Karpas-422 (cell line): Measurements from ENCODE around the gene ABHD4. TPM values are rescaled to one million over a fixed set of nuclear protein-coding genes. Genes with fewer than 3 reads are reported as not detected.

Experiments
- DNase-seq: peaks from one replicate; pipeline ENCODE4 v3.0.0-alpha.2; 2015
- H2AFZ ChIP-seq: fragments of 200-600 bp; sonication (generic); 2 replicates; pipeline ENCODE4 v1.6.1; 2014; ENCODE audit warnings: antibody characterized with exemption, low read length, mixed read lengths
- H3K27ac ChIP-seq: fragments of 200-600 bp; sonication (generic); 2 replicates; pipeline ENCODE4 v1.5.1; 2014; ENCODE audit warnings: mild to moderate bottlenecking, low read length, moderate library complexity
- H3K27me3 ChIP-seq: fragments of 200-600 bp; sonication (generic); 2 replicates; pipeline ENCODE4 v1.6.1; 2014; ENCODE audit warnings: low read length, mixed read lengths
- H3K36me3 ChIP-seq: fragments of 200-600 bp; sonication (generic); 2 replicates; pipeline ENCODE4 v1.6.1; 2014; ENCODE audit warnings: low read length, mixed read lengths; ENCODE audit not compliant: insufficient read depth
- H3K4me1 ChIP-seq: fragments of 200-600 bp; sonication (generic); 2 replicates; pipeline ENCODE4 v1.6.1; 2014; ENCODE audit warnings: mild to moderate bottlenecking, low read length, mixed read lengths
- H3K4me2 ChIP-seq: fragments of 200-600 bp; sonication (generic); 2 replicates; pipeline ENCODE4 v1.6.1; 2014; ENCODE audit warnings: low read length, low read depth, mild to moderate bottlenecking; ENCODE audit not compliant: poor library complexity, severe bottlenecking
- H3K4me3 ChIP-seq: fragments of 200-600 bp; sonication (generic); 2 replicates; pipeline ENCODE4 v1.5.1; 2014; ENCODE audit warnings: mild to moderate bottlenecking, antibody characterized with exemption, low read length, mixed read lengths
- H3K79me2 ChIP-seq: fragments of 200-600 bp; sonication (generic); 2 replicates; pipeline ENCODE4 v1.6.1; 2014; ENCODE audit warnings: mild to moderate bottlenecking, low read length, mixed read lengths
- H3K9ac ChIP-seq: fragments of 200-600 bp; sonication (generic); 2 replicates; pipeline ENCODE4 v1.6.0; 2014; ENCODE audit warnings: low read length
- H3K9me2 ChIP-seq: fragments of 200-600 bp; sonication (generic), shearing (Covaris generic); replicated peaks from 2 replicates; pipeline ENCODE4 v1.6.0; 2014; ENCODE audit warnings: mild to moderate bottlenecking, low read length, moderate library complexity; ENCODE audit not compliant: insufficient read depth
- H3K9me3 ChIP-seq: fragments of 300-700, 200-600 bp; sonication (generic); 2 replicates; pipeline ENCODE4 v1.6.1; 2014; ENCODE audit warnings: low read length, mixed read lengths
- H4K20me1 ChIP-seq: fragments of 200-600 bp; sonication (generic); 2 replicates; pipeline ENCODE4 v1.6.1; 2014; ENCODE audit warnings: mild to moderate bottlenecking, antibody characterized with exemption, low read length, low read depth; ENCODE audit not compliant: insufficient read depth
- total RNA-seq: library from RNA; depleted of rRNA; stranded (reverse); fragments of >200 nt; shearing (Covaris generic); gene quantifications from 2 replicates; pipeline ENCODE4 v1.2.3, GENCODE V29; 2014; ENCODE audit warnings: low replicate concordance

The ABHD4 gene
- total RNA-seq, 1 experiment from 2014 or later = 6.1 TPM

DNA sequence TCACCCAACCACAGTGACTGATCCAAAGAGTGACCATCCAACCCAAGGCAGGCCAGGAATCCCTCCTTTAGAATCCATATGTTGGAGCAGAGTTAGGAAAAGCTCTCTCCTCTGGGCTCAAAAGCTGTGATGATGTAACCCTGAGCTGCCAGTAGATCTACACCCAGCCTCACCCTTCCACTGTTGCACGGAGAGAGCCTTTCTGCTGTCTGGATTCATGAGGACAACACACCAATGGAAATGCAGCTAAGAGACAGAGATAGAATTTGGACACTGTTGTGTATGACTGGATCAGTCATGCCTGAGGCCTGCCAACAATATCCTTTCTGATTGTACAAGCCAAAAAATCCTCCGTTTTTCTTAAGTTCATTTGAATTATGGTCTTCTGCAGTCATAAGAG is 50.4 kb downstream of the ABHD4 start:
- DNase-seq = no peak
- H3K79me2 ChIP-seq = no peaks in the 10 kb centered on the region
- H3K9me2 ChIP-seq = no peaks in the 10 kb centered on the region
- H3K27ac ChIP-seq = no peak overlapping the region
- no peaks in the 10 kb centered on the region for H3K9me3 ChIP-seq
- H3K4me1 ChIP-seq = no peaks in the 10 kb centered on the region
- H3K4me2 ChIP-seq = no peak overlapping the region
- no peaks in the 10 kb centered on the region for H4K20me1 ChIP-seq
- H3K36me3 ChIP-seq = no peaks in the 10 kb centered on the region
- no peak overlapping the region for H2AFZ ChIP-seq
- H3K9ac ChIP-seq = no peak overlapping the region
- no peak overlapping the region for H3K4me3 ChIP-seq
- H3K27me3 ChIP-seq = no peaks in the 10 kb centered on the region

DNA sequence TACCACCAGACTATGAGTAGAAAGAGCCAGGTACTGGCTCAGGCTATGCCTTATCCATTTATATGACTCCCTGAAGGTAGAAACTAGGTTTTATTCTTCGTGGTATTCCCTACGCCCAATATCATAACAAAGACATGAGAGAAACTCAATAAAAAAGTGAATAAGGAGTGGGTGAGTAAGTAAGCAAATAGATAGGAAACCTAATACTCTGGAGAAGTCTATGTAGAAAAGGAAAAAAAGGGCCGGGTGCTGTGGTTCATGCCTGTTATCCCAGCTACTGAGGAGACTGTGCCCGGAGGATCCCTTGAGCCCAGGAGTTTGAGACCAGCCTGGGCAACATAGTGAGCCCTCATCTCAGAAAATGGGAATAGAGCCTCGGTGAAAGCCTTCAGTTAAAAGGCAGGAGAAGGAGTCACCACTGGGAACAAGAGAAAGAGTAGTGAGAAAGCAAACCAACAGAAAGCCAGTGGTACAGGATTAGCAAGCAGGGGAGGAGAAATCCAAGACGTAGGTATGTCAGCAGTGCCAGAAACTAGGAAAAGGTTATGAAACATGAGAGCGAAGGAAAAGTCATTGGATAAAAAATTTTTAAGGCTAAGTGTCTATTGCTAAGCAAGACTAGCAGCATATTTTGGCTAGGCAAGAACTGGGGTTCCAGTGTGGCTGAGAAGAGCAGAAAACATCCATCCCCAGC is 52.1 kb downstream of the ABHD4 start:
- Histone ChIP-seq H3K9ac (no peak overlapping the region), H3K27me3 (no peaks in the 10 kb centered on the region)
- DNase-seq = peak; percentile 29

DNA sequence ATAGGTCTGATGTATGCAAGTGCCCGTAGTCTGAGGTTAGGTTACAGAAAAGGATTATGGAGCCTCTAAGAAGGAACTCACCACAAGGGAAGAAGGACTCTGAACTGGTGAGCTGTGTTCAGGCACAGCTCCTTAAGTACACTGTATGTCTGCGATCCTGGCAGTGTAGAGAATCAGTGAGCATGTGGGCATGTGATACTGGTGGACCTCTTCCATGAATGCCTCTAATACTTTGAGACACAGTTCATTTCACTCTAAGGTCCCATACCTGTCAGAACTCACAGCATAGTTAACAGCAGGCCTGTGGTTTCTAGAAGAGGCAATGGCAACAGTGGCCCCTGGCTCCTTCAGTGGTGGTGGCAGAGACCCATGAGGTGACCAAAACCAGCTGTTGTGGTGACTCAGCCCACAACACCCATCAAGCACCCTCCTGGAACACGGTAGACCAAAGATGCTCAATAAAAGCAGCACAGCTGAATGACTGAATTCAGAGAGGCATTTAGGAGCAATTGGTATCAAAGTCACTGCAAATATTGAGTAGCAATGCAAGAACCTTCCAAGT is 52.9 kb downstream of the ABHD4 start:
- no peak overlapping the region for H3K4me3 ChIP-seq
- no peak overlapping the region for H2AFZ ChIP-seq
- no peak overlapping the region for H3K27ac ChIP-seq
- H3K4me2 ChIP-seq = no peak overlapping the region
- DNase-seq = peak; percentile 62
- H3K9me2 ChIP-seq = no peaks in the 10 kb centered on the region
- no peaks in the 10 kb centered on the region for H3K9me3 ChIP-seq
- H3K4me1 ChIP-seq = no peaks in the 10 kb centered on the region
- H3K27me3 ChIP-seq = no peaks in the 10 kb centered on the region
- no peak overlapping the region for H3K9ac ChIP-seq
- H3K36me3 ChIP-seq = no peaks in the 10 kb centered on the region
- no peaks in the 10 kb centered on the region for H4K20me1 ChIP-seq
- no peaks in the 10 kb centered on the region for H3K79me2 ChIP-seq

More for the DNA sequence above, 52.1 kb downstream of the ABHD4 start:
- H3K9me2 ChIP-seq = no peaks in the 10 kb centered on the region
- H3K9me3 ChIP-seq = no peaks in the 10 kb centered on the region
- no peaks in the 10 kb centered on the region for H3K4me1 ChIP-seq
- H3K27ac ChIP-seq = no peak overlapping the region
- H3K36me3 ChIP-seq = no peaks in the 10 kb centered on the region
- no peak overlapping the region for H3K4me2 ChIP-seq
- no peaks in the 10 kb centered on the region for H3K79me2 ChIP-seq
- no peak overlapping the region for H3K4me3 ChIP-seq
- H2AFZ ChIP-seq = no peak overlapping the region
- no peaks in the 10 kb centered on the region for H4K20me1 ChIP-seq

DNA sequence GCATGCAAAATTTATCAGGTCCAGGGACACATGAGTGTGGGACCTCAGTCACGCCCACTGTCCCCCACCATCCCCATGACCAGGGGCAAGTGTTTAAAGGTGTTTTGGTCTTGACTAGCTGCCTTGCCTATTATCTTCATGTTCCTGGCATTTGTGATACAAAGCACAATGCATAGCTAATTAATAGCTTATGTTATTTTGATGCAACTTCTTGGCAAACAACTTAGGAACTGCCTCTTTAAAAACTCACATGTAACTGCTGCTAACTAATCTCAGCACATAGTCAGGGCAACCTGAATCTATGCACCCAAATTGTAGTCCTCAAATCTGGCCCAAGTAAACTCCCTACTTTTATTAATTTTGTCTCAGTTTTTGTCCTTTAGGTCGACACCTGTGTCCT is 53.5 kb downstream of the ABHD4 start:
- Histone ChIP-seq H3K79me2 (no peaks in the 10 kb centered on the region), H3K9ac (no peak overlapping the region), H3K4me3 (no peak overlapping the region), H2AFZ (no peak overlapping the region), H3K36me3 (no peaks in the 10 kb centered on the region), H3K9me3 (no peaks in the 10 kb centered on the region), H4K20me1 (no peaks in the 10 kb centered on the region), H3K4me1 (no peaks in the 10 kb centered on the region), H3K4me2 (no peak overlapping the region), H3K27ac (no peak overlapping the region), H3K9me2 (no peaks in the 10 kb centered on the region), H3K27me3 (no peaks in the 10 kb centered on the region)
- peak; percentile 30 for DNase-seq

DNA sequence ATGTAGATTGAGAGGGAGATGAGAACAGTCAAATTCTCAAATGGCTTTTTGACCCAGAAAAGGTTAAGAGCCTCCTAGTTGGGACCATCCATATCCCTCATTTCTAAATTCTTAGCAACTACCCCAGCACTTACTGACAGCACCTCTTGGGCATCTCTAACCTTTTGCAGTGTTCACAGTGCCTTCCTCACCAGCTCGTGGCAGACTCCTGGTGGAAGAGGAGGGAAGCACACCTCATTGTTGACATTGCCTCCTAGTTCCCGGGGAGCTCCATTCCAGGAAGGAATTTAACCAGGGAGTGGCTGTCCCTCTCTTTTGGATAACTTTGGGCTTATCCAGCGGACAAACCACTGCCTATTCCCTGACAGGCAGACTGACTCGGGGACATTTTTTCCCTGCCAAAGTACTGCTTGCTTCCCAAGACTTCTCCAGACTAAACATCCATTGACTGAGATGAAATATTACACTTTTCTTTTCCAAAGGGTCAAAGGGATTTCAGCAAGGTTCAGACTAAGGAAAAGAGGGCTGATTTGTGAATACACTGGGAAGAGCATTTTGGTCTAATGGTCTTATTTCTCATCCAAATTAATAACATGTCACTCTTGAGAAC is 55.0 kb downstream of the ABHD4 start:
- no peaks in the 10 kb centered on the region for H3K36me3 ChIP-seq
- H3K9me2 ChIP-seq = no peaks in the 10 kb centered on the region
- H3K4me3 ChIP-seq = no peak overlapping the region
- H3K27ac ChIP-seq = no peak overlapping the region
- DNase-seq = peak; percentile 87
- H3K9me3 ChIP-seq = no peaks in the 10 kb centered on the region
- no peaks in the 10 kb centered on the region for H3K4me1 ChIP-seq
- H4K20me1 ChIP-seq = no peaks in the 10 kb centered on the region
- H2AFZ ChIP-seq = no peak overlapping the region
- no peaks in the 10 kb centered on the region for H3K27me3 ChIP-seq
- no peaks in the 10 kb centered on the region for H3K79me2 ChIP-seq
- no peak overlapping the region for H3K4me2 ChIP-seq
- no peak overlapping the region for H3K9ac ChIP-seq

DNA sequence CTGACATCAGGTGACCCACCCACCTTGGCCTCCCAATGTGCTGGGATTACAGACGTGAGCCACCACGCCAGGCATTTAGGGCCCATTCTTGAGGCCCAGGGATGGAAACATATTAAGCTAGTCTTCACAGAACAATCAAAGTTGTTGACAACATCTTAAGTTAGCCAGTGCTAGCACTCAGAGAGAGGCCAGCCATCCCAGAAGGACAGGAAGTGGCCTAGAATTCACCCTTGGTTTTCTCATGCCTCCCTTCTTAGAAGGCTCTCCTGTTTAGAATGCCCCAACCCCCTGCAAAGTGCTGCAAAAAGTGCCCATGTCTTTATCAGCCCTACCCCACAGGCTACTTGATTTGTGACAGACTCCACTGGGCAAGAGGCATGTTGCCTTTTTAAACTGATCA is 58.1 kb downstream of the ABHD4 start:
- Histone ChIP-seq H3K27me3 (no peaks in the 10 kb centered on the region), H3K27ac (no peak overlapping the region), H3K9ac (no peak overlapping the region), H4K20me1 (no peaks in the 10 kb centered on the region), H3K9me3 (no peaks in the 10 kb centered on the region), H2AFZ (no peak overlapping the region), H3K9me2 (no peaks in the 10 kb centered on the region), H3K4me1 (no peaks in the 10 kb centered on the region), H3K79me2 (no peaks in the 10 kb centered on the region), H3K4me3 (no peak overlapping the region), H3K36me3 (no peaks in the 10 kb centered on the region), H3K4me2 (no peak overlapping the region)
- peak; percentile 38 for DNase-seq

DNA sequence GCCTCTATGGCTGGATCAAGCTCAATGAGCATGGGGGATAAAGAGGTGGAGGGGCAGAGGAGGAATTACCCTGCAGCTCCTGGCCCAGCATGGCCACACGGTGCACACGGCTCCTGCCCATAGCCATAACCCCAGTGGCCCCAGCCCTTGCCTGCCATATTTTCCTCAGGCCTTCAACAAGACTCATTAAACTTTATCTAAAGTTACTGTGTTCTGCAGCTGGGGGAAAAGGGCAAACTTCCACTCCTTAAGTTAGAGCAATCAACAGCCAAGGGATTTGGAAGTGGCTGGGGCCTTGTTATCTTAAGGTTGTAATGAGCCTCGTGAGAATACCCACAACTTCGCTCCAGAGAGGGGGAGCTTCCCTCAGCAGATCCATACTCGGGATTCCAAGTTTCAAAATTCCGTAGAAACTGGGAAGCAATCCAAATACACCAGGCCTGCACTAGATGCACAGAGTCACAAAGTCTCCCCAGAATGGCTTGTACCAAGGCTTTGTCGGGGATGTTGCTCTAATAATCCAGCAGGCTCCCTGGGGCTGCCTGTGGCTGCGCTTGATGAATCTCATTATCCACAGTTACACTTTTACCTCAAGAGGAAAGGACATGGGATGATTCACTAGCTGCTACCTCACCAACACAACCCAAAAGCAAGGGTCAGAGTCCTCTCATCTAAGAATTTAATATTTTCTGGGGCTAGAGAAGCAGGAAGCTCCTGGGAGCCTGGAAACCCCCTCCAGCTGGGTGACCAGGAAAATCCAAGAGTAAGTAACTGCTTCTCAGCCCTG is 59.0 kb downstream of the ABHD4 start:
- Histone ChIP-seq H3K79me2 (no peaks in the 10 kb centered on the region), H2AFZ (no peak overlapping the region), H3K9me3 (no peaks in the 10 kb centered on the region), H3K4me2 (no peak overlapping the region), H4K20me1 (no peaks in the 10 kb centered on the region), H3K36me3 (no peaks in the 10 kb centered on the region), H3K27me3 (no peaks in the 10 kb centered on the region), H3K27ac (no peak overlapping the region), H3K4me1 (no peaks in the 10 kb centered on the region), H3K9me2 (no peaks in the 10 kb centered on the region), H3K4me3 (no peak overlapping the region), H3K9ac (no peak overlapping the region)
- DNase-seq = peak; percentile 36

DNA sequence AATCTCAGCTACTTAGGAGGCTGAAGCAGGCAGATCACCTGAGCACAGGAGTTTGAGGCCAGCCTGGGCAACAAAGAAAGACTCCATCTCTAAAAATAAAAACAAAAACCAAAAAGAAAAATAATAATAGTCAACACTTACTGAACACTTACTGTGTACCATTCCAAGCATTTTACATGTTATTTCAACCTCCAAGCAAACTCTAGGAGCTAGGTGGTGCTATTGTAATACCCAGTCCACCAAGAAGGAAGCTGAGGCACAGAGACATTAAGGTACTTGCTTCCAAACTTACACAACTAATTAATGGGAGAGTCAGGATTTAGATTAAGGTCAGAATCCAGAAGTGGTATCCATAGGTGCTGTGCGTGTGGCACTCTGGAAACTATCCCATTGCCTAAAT is 59.8 kb downstream of the ABHD4 start:
- no peak overlapping the region for H3K27ac ChIP-seq
- no peaks in the 10 kb centered on the region for H3K79me2 ChIP-seq
- no peaks in the 10 kb centered on the region for H4K20me1 ChIP-seq
- no peaks in the 10 kb centered on the region for H3K27me3 ChIP-seq
- H3K9ac ChIP-seq = no peak overlapping the region
- no peaks in the 10 kb centered on the region for H3K4me1 ChIP-seq
- no peak overlapping the region for H2AFZ ChIP-seq
- no peaks in the 10 kb centered on the region for H3K9me2 ChIP-seq
- no peak overlapping the region for H3K4me2 ChIP-seq
- no peak overlapping the region for H3K4me3 ChIP-seq
- peak; percentile 66 for DNase-seq
- no peaks in the 10 kb centered on the region for H3K36me3 ChIP-seq
- no peaks in the 10 kb centered on the region for H3K9me3 ChIP-seq
